HFF-Myc (cell line): Measurements from ENCODE around the gene CDC42BPA.

Source experiments
- DNase-seq: peaks from one replicate; pipeline ENCODE4 v3.0.0-alpha.2; 2011; ENCODE audit warnings: low read depth; ENCODE audit errors: extremely low read depth
- H3K4me3 ChIP-seq: replicated peaks from 2 replicates; pipeline ENCODE4 v1.5.1; 2011; ENCODE audit warnings: low read depth, mild to moderate bottlenecking, control low read depth, low read length
- TF ChIP-seq, protein P1 (sequence below): IDR thresholded peaks from 2 replicates; pipeline ENCODE4 v1.5.1; 2012; ENCODE audit warnings: mild to moderate bottlenecking, low read depth, low read length, control low read depth; ENCODE audit errors: missing control alignments

Gene CDC42BPA

DNA sequence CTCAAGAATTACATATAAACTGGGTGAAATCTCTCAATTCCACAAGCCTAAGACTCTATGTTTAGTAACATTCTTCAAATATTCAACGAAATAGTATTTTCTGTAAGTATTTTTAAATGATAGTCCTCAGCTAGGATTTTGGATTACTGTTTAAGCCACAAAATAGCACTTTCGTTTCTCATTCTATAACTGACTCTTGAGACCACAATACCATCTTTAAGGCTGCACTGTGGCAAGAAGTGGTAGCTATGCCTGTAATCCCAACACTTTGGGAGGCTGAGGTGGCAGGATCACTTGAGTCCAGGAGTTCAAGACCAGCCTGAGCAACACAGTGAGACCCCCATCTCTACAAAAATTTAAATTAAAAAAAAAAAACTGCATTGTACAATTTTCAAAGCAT, 126.7 kb downstream of the CDC42BPA start:
- no peak overlapping the region for H3K4me3 ChIP-seq
- TF ChIP-seq, protein P1, sequence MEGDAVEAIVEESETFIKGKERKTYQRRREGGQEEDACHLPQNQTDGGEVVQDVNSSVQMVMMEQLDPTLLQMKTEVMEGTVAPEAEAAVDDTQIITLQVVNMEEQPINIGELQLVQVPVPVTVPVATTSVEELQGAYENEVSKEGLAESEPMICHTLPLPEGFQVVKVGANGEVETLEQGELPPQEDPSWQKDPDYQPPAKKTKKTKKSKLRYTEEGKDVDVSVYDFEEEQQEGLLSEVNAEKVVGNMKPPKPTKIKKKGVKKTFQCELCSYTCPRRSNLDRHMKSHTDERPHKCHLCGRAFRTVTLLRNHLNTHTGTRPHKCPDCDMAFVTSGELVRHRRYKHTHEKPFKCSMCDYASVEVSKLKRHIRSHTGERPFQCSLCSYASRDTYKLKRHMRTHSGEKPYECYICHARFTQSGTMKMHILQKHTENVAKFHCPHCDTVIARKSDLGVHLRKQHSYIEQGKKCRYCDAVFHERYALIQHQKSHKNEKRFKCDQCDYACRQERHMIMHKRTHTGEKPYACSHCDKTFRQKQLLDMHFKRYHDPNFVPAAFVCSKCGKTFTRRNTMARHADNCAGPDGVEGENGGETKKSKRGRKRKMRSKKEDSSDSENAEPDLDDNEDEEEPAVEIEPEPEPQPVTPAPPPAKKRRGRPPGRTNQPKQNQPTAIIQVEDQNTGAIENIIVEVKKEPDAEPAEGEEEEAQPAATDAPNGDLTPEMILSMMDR = no peak
- no peak for DNase-seq

DNA sequence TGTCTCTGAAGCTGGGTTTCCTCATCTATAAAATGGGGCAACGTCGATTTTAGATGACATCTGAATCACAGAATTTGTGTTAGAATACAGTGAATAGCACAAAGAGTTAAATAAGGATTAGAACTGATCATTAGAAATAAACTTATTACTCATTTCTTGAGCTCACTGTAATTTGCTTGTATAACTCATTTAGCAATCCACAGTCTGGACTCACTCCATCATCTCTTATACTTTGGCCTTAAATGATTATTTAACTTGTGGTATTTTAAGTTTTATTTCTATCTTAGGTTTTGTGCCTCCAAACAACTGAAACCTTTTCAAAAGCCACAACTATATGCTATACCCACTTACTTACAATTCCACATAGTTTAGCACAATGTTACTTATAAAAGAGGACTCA, 128.0 kb downstream of the CDC42BPA start:
- TF ChIP-seq, protein P1 = no peak
- H3K4me3 ChIP-seq = no peak overlapping the region
- DNase-seq = no peak

DNA sequence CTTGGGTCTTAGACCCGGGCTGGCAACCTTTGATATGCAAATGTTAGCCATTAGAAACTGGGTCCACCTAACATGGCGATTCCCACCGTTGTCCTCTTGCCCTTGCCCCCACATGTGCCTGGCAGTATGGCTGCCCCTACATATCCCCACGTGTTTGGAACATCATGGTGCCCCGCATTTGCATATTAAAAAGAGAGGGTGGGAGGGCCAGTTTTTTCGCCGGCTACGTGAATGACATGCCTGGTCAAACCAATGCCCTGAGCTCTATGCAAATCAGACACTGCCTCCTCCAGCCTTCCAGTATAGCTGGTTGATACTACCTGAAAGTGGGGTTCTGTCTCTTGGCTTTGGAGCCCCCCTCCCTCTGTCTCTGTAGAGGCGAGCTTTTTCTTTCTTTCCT, 133.0 kb downstream of the CDC42BPA start:
- TF ChIP-seq, protein P1 = no peak
- no peak overlapping the region for H3K4me3 ChIP-seq
- no peak for DNase-seq

DNA sequence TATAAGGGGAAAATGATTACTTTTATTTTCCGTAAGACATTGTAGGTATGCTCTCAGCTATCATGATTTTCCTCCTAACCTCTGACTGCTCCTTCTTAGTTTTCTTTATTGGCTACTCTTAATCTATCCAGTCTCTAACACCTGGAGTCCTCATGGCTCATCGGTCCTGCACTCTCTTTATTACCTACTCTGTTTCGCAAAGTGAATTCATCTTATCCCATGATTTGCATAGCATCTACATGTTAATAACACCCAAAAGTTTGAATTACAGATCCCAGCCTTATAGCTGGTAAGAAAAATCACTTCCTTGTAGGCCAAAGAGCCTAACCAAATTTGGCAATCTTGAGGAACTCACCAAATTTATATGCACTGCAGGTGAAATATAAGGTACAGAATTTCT, 136.3 kb downstream of the CDC42BPA start:
- no peak for DNase-seq
- TF ChIP-seq, protein P1 = no peak
- H3K4me3 ChIP-seq = no peak overlapping the region

DNA sequence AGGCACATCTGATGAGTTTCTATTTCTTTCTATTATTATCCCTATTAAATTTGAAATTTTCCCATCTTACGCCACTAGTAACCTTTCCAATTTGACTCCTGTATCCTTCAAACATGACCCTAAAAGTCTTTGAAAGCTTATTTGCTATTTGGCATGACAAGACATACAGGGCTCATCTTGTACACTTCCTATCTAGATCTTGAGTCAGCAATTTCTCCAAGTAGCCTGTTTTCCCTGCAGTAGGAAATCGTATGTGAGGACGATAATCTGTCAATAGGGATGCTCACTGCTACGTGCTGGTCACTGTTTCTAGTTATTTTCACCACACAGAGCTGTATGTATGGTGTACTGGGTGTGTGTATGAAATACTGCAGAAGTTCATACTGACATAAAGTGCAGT, 142.7 kb downstream of the CDC42BPA start:
- no peak for DNase-seq
- H3K4me3 ChIP-seq = no peak overlapping the region
- TF ChIP-seq, protein P1 = no peak

DNA sequence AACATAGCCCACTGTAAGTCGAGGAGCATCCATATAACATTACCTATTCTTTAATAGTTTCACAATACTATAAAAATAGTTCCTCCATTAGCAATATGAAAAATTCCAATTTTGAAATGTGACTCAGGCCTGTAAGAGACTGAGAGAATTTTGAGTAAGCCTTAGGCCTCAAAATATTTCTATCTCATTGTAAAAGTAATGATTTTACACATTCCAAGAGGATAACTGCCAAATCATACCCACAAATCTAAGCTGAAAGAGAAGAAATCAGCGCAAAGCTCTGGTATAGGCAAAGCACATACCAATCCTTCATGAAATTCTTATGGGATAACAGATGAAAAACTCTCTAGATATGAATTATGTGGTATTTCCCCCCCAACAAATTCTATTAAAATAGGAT, 144.1 kb downstream of the CDC42BPA start:
- TF ChIP-seq, protein P1 = no peak
- H3K4me3 ChIP-seq = no peak overlapping the region
- no peak for DNase-seq
